K562 (cell line): ENCODE results near the gene ICAM3. TPM values are rescaled to one million over a fixed set of nuclear protein-coding genes. Genes with fewer than 3 reads are reported as not detected.

ENCODE experiments used
- ATAC-seq: fragments of 200-7000 bp; cut with Tn5 transposase; 3 replicates; pipeline ENCODE4 v1.9.1; 2020; ENCODE audit warnings: moderate library complexity
- BruUV-seq: library from RNA; stranded (reverse); fragments of 400-500 nt; replicated peaks from 2 replicates; lab custom pipeline; 2021; lab: Mats Ljungman, UMichigan
- CTCF ChIA-PET: fragments of 300-600 bp; formaldehyde crosslinking; extraction: SDS; loops from one replicate; lab custom pipeline; 2021; ENCODE audit warnings: low intra/inter-chr PET ratio; lab: Yijun Ruan, JAX
- POLR2A ChIA-PET: fragments of 300-600, 350-650 bp; sonication (Branson Sonifier 250); formaldehyde crosslinking; extraction: SDS; loops from one replicate; lab custom pipeline; 2021; ENCODE audit warnings: antibody characterized with exemption, inconsistent platforms; lab: Yijun Ruan, JAX
- DNase-seq, 4 experiments: peaks; one replicate each; pipeline versions ENCODE4 v3.0.0 to v3.0.0-alpha.2; 2011 to 2018; ENCODE audit warnings: low spot score in 3 of 4, mixed read lengths in 3 of 4; ENCODE audit errors: extremely low read depth in 1 of 4
- FAIRE-seq: peaks from 2 replicates; lab custom pipeline; 2011; peaks lifted over from hg19 to GRCh38; lab: Jason Lieb, UNC
- H2AFZ ChIP-seq: 2 replicates; pipeline ENCODE4 v1.6.0; 2011; ENCODE audit warnings: low read depth, low read length, control low read depth, inconsistent platforms
- H3K27ac ChIP-seq: fragments of 200-600 bp; 3 replicates; pipeline ENCODE4 v1.8.0; 2011; ENCODE audit warnings: low read depth, mild to moderate bottlenecking, control low read depth, inconsistent platforms, low read length, moderate library complexity, mixed read lengths; ENCODE audit errors: extremely low read depth
- H3K27me3 ChIP-seq, 2 experiments: fragments of 300-600 bp in 1 of 2; 2 replicates in 1 of 2; 3 replicates in 1 of 2; pipeline versions ENCODE4 v1.6.0 to v1.8.0; 2011; ENCODE audit warnings: inconsistent platforms in 2 of 2, low read length in 2 of 2, mild to moderate bottlenecking in 1 of 2, mixed read lengths in 1 of 2, moderate library complexity in 1 of 2; ENCODE audit not compliant: control insufficient read depth in 2 of 2, insufficient read depth in 2 of 2
- H3K36me3 ChIP-seq: fragments of 300-600 bp; 3 replicates; pipeline ENCODE4 v1.8.0; 2011; ENCODE audit warnings: mild to moderate bottlenecking, low read length, inconsistent platforms; ENCODE audit not compliant: control insufficient read depth, insufficient read depth
- H3K4me1 ChIP-seq, 2 experiments: fragments of 200-600 bp in 1 of 2; replicated peaks in 1 of 2; 2 replicates in 1 of 2; 3 replicates in 1 of 2; pipeline versions ENCODE4 v1.5.1 to v1.8.0; 2011; ENCODE audit warnings: inconsistent platforms in 2 of 2, low read length in 2 of 2, mild to moderate bottlenecking in 1 of 2, mixed read lengths in 1 of 2, moderate library complexity in 1 of 2; ENCODE audit not compliant: control insufficient read depth in 2 of 2, insufficient read depth in 2 of 2
- H3K4me2 ChIP-seq: 2 replicates; pipeline ENCODE4 v1.6.1; 2011; ENCODE audit warnings: low read length, control low read depth, inconsistent platforms, mixed read lengths; ENCODE audit not compliant: insufficient read depth
- H3K4me3 ChIP-seq: fragments of 200-600 bp; sonication (generic), shearing (Covaris generic); 2 replicates; pipeline ENCODE4 v1.5.1; 2016; ENCODE audit warnings: control low read depth, inconsistent platforms
- H3K79me2 ChIP-seq: fragments of 200-600 bp; 3 replicates; pipeline ENCODE4 v1.8.0; 2011; ENCODE audit warnings: low read length, inconsistent platforms; ENCODE audit not compliant: control insufficient read depth, insufficient read depth
- H3K9ac ChIP-seq, 2 experiments: 2 replicates each; pipeline versions ENCODE4 v1.6.0 to v1.6.1; 2011; ENCODE audit warnings: low read depth in 2 of 2, low read length in 2 of 2, control low read depth in 1 of 2, inconsistent platforms in 1 of 2, mild to moderate bottlenecking in 1 of 2, mixed read lengths in 1 of 2; ENCODE audit not compliant: insufficient read depth in 1 of 2
- H3K9me1 ChIP-seq: one replicate; pipeline ENCODE4 v1.6.0; 2011; ENCODE audit warnings: inconsistent platforms, mild to moderate bottlenecking, low read length, moderate library complexity; ENCODE audit not compliant: control insufficient read depth, insufficient read depth
- H3K9me3 ChIP-seq: replicated peaks from 2 replicates; pipeline ENCODE4 v1.5.1; 2011; ENCODE audit warnings: low read depth, low read length, inconsistent platforms; ENCODE audit not compliant: control insufficient read depth, insufficient read depth
- H4K20me1 ChIP-seq: replicated peaks from 2 replicates; pipeline ENCODE4 v1.6.1; 2011; ENCODE audit warnings: low read length, inconsistent platforms, mixed read lengths; ENCODE audit not compliant: control insufficient read depth, insufficient read depth
- CBX1 ChIP-seq: sonication (generic); IDR thresholded peaks from 2 replicates; pipeline ENCODE4 v1.6.1; 2016; ENCODE audit warnings: antibody characterized with exemption, low read depth, mild to moderate bottlenecking
- CTBP1 ChIP-seq: fragments of 450-650 bp; IDR thresholded peaks from 2 replicates; pipeline ENCODE4 v1.6.1; 2016; ENCODE audit warnings: borderline replicate concordance
- DPF2 ChIP-seq: fragments of 450-650 bp; IDR thresholded peaks from 2 replicates; pipeline ENCODE4 v1.6.1; 2016
- KAT8 ChIP-seq: fragments of 450-650 bp; IDR thresholded peaks from 2 replicates; pipeline ENCODE4 v1.6.1; 2016; ENCODE audit warnings: low read depth, mild to moderate bottlenecking
- NRF1 ChIP-seq, 2 experiments: fragments of 450-650 bp; IDR thresholded peaks in 1 of 2; conservative IDR thresholded peaks in 1 of 2; 2 replicates each; pipeline ENCODE4 v1.6.1; 2014; ENCODE audit warnings: mild to moderate bottlenecking in 2 of 2
- SRSF7 ChIP-seq: fragments of 200-400 bp; formaldehyde crosslinking; optimal IDR thresholded peaks from 2 replicates; pipeline ENCODE3; 2017; ENCODE audit warnings: mild to moderate bottlenecking, low read depth, low read length
- TRIM28 ChIP-seq: fragments of 450-650 bp; IDR thresholded peaks from 2 replicates; pipeline ENCODE4 v1.6.1; 2017
- ZNF133 ChIP-seq: fragments of 250-450 bp; sonication (Bioruptor Pico); IDR thresholded peaks from 2 replicates; pipeline ENCODE4 v1.4.0; 2020; ENCODE audit warnings: mild to moderate bottlenecking
- ZNF280A ChIP-seq: fragments of 450-650 bp; IDR thresholded peaks from 2 replicates; pipeline ENCODE4 v1.6.1; 2018; ENCODE audit warnings: mild to moderate bottlenecking, low read depth; ENCODE audit not compliant: partially characterized antibody
- WGBS: fragments of 100-300 bp; shearing (Covaris generic); methylation state at CpG from one replicate; pipeline ENCODE4 v1.1.6; 2016; ENCODE audit warnings: low coverage, mixed read lengths; ENCODE audit not compliant: insufficient coverage; ENCODE audit errors: missing lambda C conversion rate; 5-methylcytosine and 5-hydroxymethylcytosine counted together
- in situ Hi-C: fragments of 300-500 bp; cut with MboI; formaldehyde crosslinking; loops from 4 replicates; pipeline ENCODE4 v1.15.0; 2018; ENCODE audit warnings: inconsistent platforms, mixed read lengths
- intact Hi-C: fragments of 100-400 bp; cut with micrococcal nuclease; formaldehyde crosslinking; loops from 2 replicates; pipeline ENCODE4 v1.14.2; 2022
- polyA plus RNA-seq, 8 experiments: library from polyadenylated mRNA; depleted of rRNA in 4 of 8; stranded (reverse) in 5 of 8; unstranded in 3 of 8; fragments of >200 nt; fragmentation: Nextera tagmentation in 2 of 8; fragmentation: Illumina TruSeq in 1 of 8; extraction: Ambion mirVana in 2 of 8; extraction: Trizol in 1 of 8; gene quantifications; 2 replicates each; pipeline versions ENCODE4 v1.2.1 to v1.2.3, GENCODE V29; 2011 to 2014; ENCODE audit warnings: inconsistent platforms in 1 of 8, missing spikeins in 1 of 8
- total RNA-seq, 7 experiments: library from RNA; depleted of rRNA in 6 of 7; stranded (reverse); fragments of >200 nt in 6 of 7; fragmentation: Illumina TruSeq in 2 of 7; extraction: Trizol in 2 of 7; gene quantifications; 2 replicates each; pipeline versions ENCODE4 v1.2.1 to v1.2.3, GENCODE V29; 2011 to 2021; ENCODE audit warnings: low replicate concordance in 1 of 7
- TF ChIP-seq, protein P1 (sequence below): fragments of 250-450 bp; sonication (Bioruptor Pico); IDR thresholded peaks from 2 replicates; pipeline ENCODE4 v1.8.0; 2022; ENCODE audit warnings: moderate library complexity, mild to moderate bottlenecking, inconsistent platforms
- TF ChIP-seq, protein P2 (sequence below): fragments of 250-450 bp; sonication (Bioruptor Pico); IDR thresholded peaks from 2 replicates; pipeline ENCODE4 v1.5.0; 2020; ENCODE audit warnings: mild to moderate bottlenecking
- TF ChIP-seq, protein P3 (sequence below): IDR thresholded peaks from 2 replicates; pipeline ENCODE4 v1.6.1; 2012; ENCODE audit warnings: low read depth, low read length, improper control_type of control experiment, borderline replicate concordance
- TF ChIP-seq, protein P4 (sequence below): fragments of 250-450 bp; sonication (Bioruptor Pico); IDR thresholded peaks from 2 replicates; pipeline ENCODE4 v1.5.0; 2020; ENCODE audit warnings: mild to moderate bottlenecking, borderline replicate concordance
- TF ChIP-seq, protein P5 (sequence below): sonication (generic); formaldehyde crosslinking; IDR thresholded peaks from 2 replicates; pipeline ENCODE4 v1.5.0; 2020; ENCODE audit warnings: missing genetic modification reagents

The ICAM3 gene
- total and polyA plus RNA-seq, 9 of the 15 experiments (the other 6 are each of a cell fraction or from before 2014, with no cell fraction given) = 6.5 to 39.5 (median 24.2) TPM

DNA sequence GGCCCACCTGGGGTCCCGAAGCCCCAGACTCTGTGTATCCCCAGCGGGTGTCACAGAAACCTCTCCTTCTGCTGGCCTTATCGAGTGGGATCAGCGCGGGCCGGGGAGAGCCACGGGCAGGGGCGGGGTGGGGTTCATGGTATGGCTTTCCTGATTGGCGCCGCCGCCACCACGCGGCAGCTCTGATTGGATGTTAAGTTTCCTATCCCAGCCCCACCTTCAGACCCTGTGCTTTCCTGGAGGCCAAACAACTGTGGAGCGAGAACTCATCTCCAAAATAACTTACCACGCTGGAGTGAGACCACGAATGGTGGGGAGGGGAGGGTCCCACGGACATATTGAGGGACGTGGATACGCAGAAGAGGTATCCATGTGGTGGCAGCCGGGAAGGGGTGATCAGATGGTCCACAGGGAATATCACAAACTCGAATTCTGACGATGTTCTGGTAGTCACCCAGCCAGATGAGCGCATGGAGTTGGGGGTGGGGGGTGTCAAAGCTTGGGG lies 50.7 kb downstream of the ICAM3 start:
- Histone ChIP-seq H3K9me1 (peaks cover 6% of the 10 kb centered on the region), H3K36me3 (peaks cover 39% of the 10 kb centered on the region), H3K9ac (peak overlapping the region; percentile 91 to 99), H2AFZ (peak overlapping the region; percentile 84), H3K4me3 (peak overlapping the region; percentile 79), H3K9me3 (no peaks in the 10 kb centered on the region), H4K20me1 (no peaks in the 10 kb centered on the region), H3K4me2 (peak overlapping the region; percentile 99), H3K27ac (peak overlapping the region; percentile 96), H3K79me2 (peaks cover 69% of the 10 kb centered on the region), H3K4me1 (peaks cover 31 to 92% of the 10 kb centered on the region in 2 experiments; a peak in 4 of 5 replicates), H3K27me3 (no peaks in the 10 kb centered on the region)
- DNase-seq = peak; percentile 83 to 97 (median 92)
- ChIA-PET POLR2A (interaction anchor here (0.6 to 6.2 kb wide), 16 partner anchors 9 to 198 kb away, joined by 3 to 74 read pairs (median 5); partner anchors contain the start of genes CDC37, ICAM1, RAVER1 and TYK2), CTCF (interaction anchor here (1.2 to 2.5 kb wide), 2 partner anchors 20 to 101 kb away, joined by 3 to 14 read pairs; no protein-coding TSS in a partner anchor)
- 1% methylated on average over 21 of the region's 23 CpGs for WGBS
- intact Hi-C loops = loop anchor here (1.0 to 2.0 kb wide), 3 partner anchors 18 to 92 kb away; partner anchors contain the start of genes RAVER1 and TYK2
- BruUV-seq = no TSS peak
- in situ Hi-C loops = no loop called here
- peak; percentile 90 for FAIRE-seq
- peak; percentile 56 for ATAC-seq
- TF ChIP-seq, protein P1, sequence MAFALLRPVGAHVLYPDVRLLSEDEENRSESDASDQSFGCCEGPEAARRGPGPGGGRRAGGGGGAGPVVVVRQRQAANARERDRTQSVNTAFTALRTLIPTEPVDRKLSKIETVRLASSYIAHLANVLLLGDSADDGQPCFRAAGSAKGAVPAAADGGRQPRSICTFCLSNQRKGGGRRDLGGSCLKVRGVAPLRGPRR = no peak
- TF ChIP-seq CBX1 = no peak
- 0 out of 2 replicates have a peak, but pooled peaks have one; percentile 25 for TF ChIP-seq DPF2
- TF ChIP-seq, protein P2, sequence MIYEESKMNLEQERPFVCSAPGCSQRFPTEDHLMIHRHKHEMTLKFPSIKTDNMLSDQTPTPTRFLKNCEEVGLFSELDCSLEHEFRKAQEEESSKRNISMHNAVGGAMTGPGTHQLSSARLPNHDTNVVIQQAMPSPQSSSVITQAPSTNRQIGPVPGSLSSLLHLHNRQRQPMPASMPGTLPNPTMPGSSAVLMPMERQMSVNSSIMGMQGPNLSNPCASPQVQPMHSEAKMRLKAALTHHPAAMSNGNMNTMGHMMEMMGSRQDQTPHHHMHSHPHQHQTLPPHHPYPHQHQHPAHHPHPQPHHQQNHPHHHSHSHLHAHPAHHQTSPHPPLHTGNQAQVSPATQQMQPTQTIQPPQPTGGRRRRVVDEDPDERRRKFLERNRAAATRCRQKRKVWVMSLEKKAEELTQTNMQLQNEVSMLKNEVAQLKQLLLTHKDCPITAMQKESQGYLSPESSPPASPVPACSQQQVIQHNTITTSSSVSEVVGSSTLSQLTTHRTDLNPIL = no peak
- no peak for TF ChIP-seq TRIM28
- no peak for TF ChIP-seq CTBP1
- no peak for TF ChIP-seq ZNF133 (CRISPR knock-in tag)
- TF ChIP-seq, protein P3, sequence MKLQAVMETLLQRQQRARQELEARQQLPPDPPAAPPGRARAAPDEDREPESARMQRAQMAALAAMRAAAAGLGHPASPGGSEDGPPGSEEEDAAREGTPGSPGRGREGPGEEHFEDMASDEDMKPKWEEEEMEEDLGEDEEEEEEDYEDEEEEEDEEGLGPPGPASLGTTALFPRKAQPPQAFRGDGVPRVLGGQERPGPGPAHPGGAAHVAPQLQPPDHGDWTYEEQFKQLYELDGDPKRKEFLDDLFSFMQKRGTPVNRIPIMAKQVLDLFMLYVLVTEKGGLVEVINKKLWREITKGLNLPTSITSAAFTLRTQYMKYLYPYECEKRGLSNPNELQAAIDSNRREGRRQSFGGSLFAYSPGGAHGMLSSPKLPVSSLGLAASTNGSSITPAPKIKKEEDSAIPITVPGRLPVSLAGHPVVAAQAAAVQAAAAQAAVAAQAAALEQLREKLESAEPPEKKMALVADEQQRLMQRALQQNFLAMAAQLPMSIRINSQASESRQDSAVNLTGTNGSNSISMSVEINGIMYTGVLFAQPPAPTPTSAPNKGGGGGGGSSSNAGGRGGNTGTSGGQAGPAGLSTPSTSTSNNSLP = no peak
- no peak for TF ChIP-seq SRSF7
- TF ChIP-seq, protein P4, sequence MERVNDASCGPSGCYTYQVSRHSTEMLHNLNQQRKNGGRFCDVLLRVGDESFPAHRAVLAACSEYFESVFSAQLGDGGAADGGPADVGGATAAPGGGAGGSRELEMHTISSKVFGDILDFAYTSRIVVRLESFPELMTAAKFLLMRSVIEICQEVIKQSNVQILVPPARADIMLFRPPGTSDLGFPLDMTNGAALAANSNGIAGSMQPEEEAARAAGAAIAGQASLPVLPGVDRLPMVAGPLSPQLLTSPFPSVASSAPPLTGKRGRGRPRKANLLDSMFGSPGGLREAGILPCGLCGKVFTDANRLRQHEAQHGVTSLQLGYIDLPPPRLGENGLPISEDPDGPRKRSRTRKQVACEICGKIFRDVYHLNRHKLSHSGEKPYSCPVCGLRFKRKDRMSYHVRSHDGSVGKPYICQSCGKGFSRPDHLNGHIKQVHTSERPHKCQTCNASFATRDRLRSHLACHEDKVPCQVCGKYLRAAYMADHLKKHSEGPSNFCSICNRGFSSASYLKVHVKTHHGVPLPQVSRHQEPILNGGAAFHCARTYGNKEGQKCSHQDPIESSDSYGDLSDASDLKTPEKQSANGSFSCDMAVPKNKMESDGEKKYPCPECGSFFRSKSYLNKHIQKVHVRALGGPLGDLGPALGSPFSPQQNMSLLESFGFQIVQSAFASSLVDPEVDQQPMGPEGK (CRISPR knock-in tag) = no peak
- TF ChIP-seq ZNF280A = no peak
- no peak for TF ChIP-seq KAT8
- TF ChIP-seq NRF1 (conservative IDR thresholded peaks at IDR 0.05 in 1 of 2, IDR thresholded peaks at IDR 0.05 in 1 of 2) = no peak
- TF ChIP-seq, protein P5, sequence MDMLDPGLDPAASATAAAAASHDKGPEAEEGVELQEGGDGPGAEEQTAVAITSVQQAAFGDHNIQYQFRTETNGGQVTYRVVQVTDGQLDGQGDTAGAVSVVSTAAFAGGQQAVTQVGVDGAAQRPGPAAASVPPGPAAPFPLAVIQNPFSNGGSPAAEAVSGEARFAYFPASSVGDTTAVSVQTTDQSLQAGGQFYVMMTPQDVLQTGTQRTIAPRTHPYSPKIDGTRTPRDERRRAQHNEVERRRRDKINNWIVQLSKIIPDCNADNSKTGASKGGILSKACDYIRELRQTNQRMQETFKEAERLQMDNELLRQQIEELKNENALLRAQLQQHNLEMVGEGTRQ (CRISPR knock-in tag) = 0 out of 2 replicates have a peak, but pooled peaks have one; percentile 4
